A673 (cell line): Measurements from ENCODE around the gene MTURN. TPM values are rescaled to one million over a fixed set of nuclear protein-coding genes. Genes with fewer than 3 reads are reported as not detected.

Experiments
- BruUV-seq: library from RNA; stranded (reverse); fragments of 400-500 nt; replicated peaks from 2 replicates; lab custom pipeline; 2021; lab: Mats Ljungman, UMichigan
- CTCF ChIA-PET: fragments of 300-600 bp; sonication (Branson Sonifier 250); formaldehyde crosslinking; loops from one replicate; lab custom pipeline; 2022; ENCODE audit warnings: antibody characterized with exemption; lab: Charles Lee
- POLR2A ChIA-PET: fragments of 300-600 bp; sonication (Branson Sonifier 250); formaldehyde crosslinking; loops from one replicate; lab custom pipeline; 2022; ENCODE audit warnings: antibody characterized with exemption; ENCODE audit not compliant: low non-redundant PET; lab: Charles Lee
- DNase-seq: peaks from one replicate; pipeline ENCODE4 v3.0.0-alpha.2; 2015; ENCODE audit warnings: low spot score
- H3K27ac ChIP-seq: fragments of 200-600 bp; sonication (generic); 2 replicates; pipeline ENCODE4 v1.5.1; 2016; ENCODE audit warnings: mixed run types, low read depth, mild to moderate bottlenecking, mixed read lengths, antibody characterized with exemption, low read length; ENCODE audit not compliant: poor library complexity, severe bottlenecking
- H3K27me3 ChIP-seq: fragments of 200-600 bp; sonication (generic); replicated peaks from 2 replicates; pipeline ENCODE4 v1.6.1; 2017; ENCODE audit warnings: mixed run types, low read depth, mild to moderate bottlenecking, mixed read lengths, antibody characterized with exemption, low read length; ENCODE audit not compliant: insufficient read depth, poor library complexity
- H3K36me3 ChIP-seq: fragments of 200-600 bp; sonication (generic); 2 replicates; pipeline ENCODE4 v1.6.1; 2016; ENCODE audit warnings: mixed run types, mild to moderate bottlenecking, mixed read lengths, antibody characterized with exemption, low read length; ENCODE audit not compliant: insufficient read depth, poor library complexity, severe bottlenecking
- H3K4me1 ChIP-seq: fragments of 200-600 bp; sonication (generic); 2 replicates; pipeline ENCODE4 v1.6.1; 2017; ENCODE audit warnings: mixed run types, mild to moderate bottlenecking, mixed read lengths, antibody characterized with exemption, low read length; ENCODE audit not compliant: insufficient read depth, poor library complexity, severe bottlenecking
- H3K4me3 ChIP-seq: fragments of 200-600 bp; sonication (generic); 2 replicates; pipeline ENCODE4 v1.5.1; 2016; ENCODE audit warnings: low read depth, mixed run types, mild to moderate bottlenecking, mixed read lengths, low read length; ENCODE audit not compliant: poor library complexity, severe bottlenecking
- H3K9me3 ChIP-seq: fragments of 200-600 bp; sonication (generic); 2 replicates; pipeline ENCODE4 v1.6.1; 2016; ENCODE audit warnings: mixed run types, low read depth, mild to moderate bottlenecking, mixed read lengths, antibody characterized with exemption, low read length; ENCODE audit not compliant: poor library complexity, severe bottlenecking
- EZH2 ChIP-seq: fragments of 200-600 bp; sonication (generic); IDR thresholded peaks from 2 replicates; pipeline ENCODE4 v1.6.1; 2017; ENCODE audit warnings: borderline replicate concordance, low read depth, mild to moderate bottlenecking, mixed read lengths, antibody characterized with exemption, low read length; ENCODE audit not compliant: poor library complexity, severe bottlenecking
- intact Hi-C: fragments of 100-400 bp; cut with micrococcal nuclease; formaldehyde crosslinking; loops from one replicate; pipeline ENCODE4 v1.10.0; 2022; ENCODE audit not compliant: unreplicated experiment
- total RNA-seq: library from RNA; stranded (reverse); gene quantifications from 2 replicates; pipeline ENCODE4 v1.2.3, GENCODE V29; 2021
- TF ChIP-seq, protein P1 (sequence below): fragments of 300-800, 200-600 bp; sonication (generic); conservative IDR thresholded peaks from 2 replicates; pipeline ENCODE4 v1.5.1; 2017; ENCODE audit warnings: low read depth, mild to moderate bottlenecking, antibody characterized with exemption, low read length, moderate library complexity, mixed read lengths

Gene MTURN
- total RNA-seq, 1 experiment from 2014 or later = 2.6 TPM

- no peak for TF ChIP-seq EZH2
- TF ChIP-seq, protein P1, sequence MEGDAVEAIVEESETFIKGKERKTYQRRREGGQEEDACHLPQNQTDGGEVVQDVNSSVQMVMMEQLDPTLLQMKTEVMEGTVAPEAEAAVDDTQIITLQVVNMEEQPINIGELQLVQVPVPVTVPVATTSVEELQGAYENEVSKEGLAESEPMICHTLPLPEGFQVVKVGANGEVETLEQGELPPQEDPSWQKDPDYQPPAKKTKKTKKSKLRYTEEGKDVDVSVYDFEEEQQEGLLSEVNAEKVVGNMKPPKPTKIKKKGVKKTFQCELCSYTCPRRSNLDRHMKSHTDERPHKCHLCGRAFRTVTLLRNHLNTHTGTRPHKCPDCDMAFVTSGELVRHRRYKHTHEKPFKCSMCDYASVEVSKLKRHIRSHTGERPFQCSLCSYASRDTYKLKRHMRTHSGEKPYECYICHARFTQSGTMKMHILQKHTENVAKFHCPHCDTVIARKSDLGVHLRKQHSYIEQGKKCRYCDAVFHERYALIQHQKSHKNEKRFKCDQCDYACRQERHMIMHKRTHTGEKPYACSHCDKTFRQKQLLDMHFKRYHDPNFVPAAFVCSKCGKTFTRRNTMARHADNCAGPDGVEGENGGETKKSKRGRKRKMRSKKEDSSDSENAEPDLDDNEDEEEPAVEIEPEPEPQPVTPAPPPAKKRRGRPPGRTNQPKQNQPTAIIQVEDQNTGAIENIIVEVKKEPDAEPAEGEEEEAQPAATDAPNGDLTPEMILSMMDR = no peak
- DNase-seq = peak; percentile 11
- no TSS peak for BruUV-seq
- Histone ChIP-seq H3K9me3 (no peaks in the 10 kb centered on the region), H3K27me3 (no peaks in the 10 kb centered on the region), H3K4me1 (peaks cover 9% of the 10 kb centered on the region), H3K27ac (no peak overlapping the region), H3K4me3 (no peak overlapping the region), H3K36me3 (no peaks in the 10 kb centered on the region)
- intact Hi-C loops = no loop called here
- ChIA-PET POLR2A (no interaction called here), CTCF (no interaction called here)
Measured at GRCh38 chr7:30175180-30175579, 40.4 kb downstream of the MTURN start.

DNA sequence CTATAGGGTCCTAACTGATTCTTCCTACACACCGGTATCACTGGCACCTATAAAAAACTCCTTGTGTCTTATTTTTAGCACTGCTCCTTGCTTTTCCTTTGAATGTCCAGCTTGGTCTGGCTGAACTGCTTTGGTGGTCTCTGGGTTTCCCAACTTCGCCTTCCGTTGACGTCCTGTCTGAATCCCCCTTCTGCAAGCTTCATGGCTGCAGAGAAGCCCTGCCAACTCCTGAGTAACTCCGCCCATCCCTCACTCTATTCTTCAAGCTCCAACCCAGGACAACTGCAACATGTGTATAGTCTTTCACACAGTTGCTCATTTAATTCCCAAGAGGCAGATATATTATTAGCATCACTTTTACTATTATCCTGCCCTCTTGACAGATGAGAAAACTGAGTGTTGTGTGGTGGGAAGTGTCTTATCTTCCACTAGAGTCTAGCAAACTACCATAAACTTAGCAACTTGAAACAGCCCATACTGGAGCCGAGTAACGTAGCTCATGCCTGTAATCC lies 40.9 kb downstream of the MTURN start:
- Histone ChIP-seq H3K4me1 (peaks cover 9% of the 10 kb centered on the region), H3K36me3 (no peaks in the 10 kb centered on the region), H3K9me3 (no peaks in the 10 kb centered on the region), H3K4me3 (no peak overlapping the region), H3K27me3 (no peaks in the 10 kb centered on the region), H3K27ac (no peak overlapping the region)
- ChIA-PET POLR2A (no interaction called here), CTCF (no interaction called here)
- TF ChIP-seq EZH2 = no peak
- TF ChIP-seq, protein P1 = no peak
- no TSS peak for BruUV-seq
- no peak for DNase-seq
- intact Hi-C loops = no loop called here

GRCh38 chr7:30176463-30177109 lies 41.8 kb downstream of the MTURN start:
- Histone ChIP-seq H3K36me3 (no peaks in the 10 kb centered on the region), H3K27ac (no peak overlapping the region), H3K4me3 (no peak overlapping the region), H3K9me3 (no peaks in the 10 kb centered on the region), H3K4me1 (peaks cover 9% of the 10 kb centered on the region), H3K27me3 (no peaks in the 10 kb centered on the region)
- CTCF ChIA-PET = no interaction called here
- no TSS peak for BruUV-seq
- no peak for TF ChIP-seq EZH2
- TF ChIP-seq, protein P1 = no peak
- no peak for DNase-seq
- POLR2A ChIA-PET = no interaction called here
- intact Hi-C loops = no loop called here
